ENCODE results near the gene BET1L. TPM values are rescaled to one million over a fixed set of nuclear protein-coding genes. Genes with fewer than 3 reads are reported as not detected.
A peak's percentile ranks its signal among the peaks of the same experiment; 100 is the strongest.

Gene BET1L
- total and polyA plus RNA-seq, 12 donors = 16.2 to 89.7 (median 45.5) TPM

DNA sequence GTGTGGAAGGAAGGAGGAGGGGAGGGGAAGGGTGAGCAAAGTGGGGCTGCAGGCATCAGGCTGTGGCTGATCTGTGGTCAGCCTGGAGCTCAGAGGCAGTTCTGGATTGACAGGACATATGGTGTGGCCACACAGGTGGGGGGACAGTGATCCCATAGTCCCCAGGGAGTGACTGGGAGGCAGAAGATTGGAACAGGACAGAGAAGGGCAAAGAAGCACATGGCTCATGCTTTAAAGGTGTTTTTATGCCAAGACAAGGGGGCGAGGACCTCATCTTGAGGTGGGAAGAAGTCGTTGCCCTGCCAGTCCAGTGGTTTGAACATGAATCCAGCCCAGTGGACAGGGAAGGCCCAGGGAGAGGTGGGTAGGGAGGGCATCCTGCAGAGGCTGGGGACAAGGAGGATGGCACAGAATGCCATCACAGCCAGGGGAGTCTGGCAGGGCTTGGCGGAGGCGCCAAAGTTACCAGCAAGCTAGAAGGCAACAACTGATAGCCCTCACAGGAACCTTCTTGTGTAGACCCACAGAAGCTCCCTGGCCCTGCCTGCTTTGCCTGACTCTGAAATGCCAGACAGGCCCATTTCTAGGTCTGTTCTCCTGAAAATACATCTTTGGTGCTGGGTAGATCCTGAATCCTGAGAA is 3.1 kb downstream of the BET1L start:
- no peaks in the 10 kb centered on the region for H3K27me3 ChIP-seq
- H3K9me3 ChIP-seq (replicated peaks in 1 of 3) = no peaks in the 10 kb centered on the region
- no peak overlapping the region for H3K4me3 ChIP-seq
- H3K27ac ChIP-seq = no peak overlapping the region
- peaks cover 0 to 33% of the 10 kb centered on the region in 2 donors for H3K36me3 ChIP-seq (replicated peaks in 1 of 2)
- intact Hi-C loops (cut with DNase I) = no loop called here
- TF ChIP-seq, protein P1, sequence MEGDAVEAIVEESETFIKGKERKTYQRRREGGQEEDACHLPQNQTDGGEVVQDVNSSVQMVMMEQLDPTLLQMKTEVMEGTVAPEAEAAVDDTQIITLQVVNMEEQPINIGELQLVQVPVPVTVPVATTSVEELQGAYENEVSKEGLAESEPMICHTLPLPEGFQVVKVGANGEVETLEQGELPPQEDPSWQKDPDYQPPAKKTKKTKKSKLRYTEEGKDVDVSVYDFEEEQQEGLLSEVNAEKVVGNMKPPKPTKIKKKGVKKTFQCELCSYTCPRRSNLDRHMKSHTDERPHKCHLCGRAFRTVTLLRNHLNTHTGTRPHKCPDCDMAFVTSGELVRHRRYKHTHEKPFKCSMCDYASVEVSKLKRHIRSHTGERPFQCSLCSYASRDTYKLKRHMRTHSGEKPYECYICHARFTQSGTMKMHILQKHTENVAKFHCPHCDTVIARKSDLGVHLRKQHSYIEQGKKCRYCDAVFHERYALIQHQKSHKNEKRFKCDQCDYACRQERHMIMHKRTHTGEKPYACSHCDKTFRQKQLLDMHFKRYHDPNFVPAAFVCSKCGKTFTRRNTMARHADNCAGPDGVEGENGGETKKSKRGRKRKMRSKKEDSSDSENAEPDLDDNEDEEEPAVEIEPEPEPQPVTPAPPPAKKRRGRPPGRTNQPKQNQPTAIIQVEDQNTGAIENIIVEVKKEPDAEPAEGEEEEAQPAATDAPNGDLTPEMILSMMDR (IDR thresholded peaks at IDR 0.05) = no peak
- TF ChIP-seq POLR2A (IDR thresholded peaks at IDR 0.05) = no peak
- H3K4me1 ChIP-seq (replicated peaks in 1 of 2) = peaks cover 8 to 34% of the 10 kb centered on the region in 2 donors
- 81 to 98% (median 94%) methylated on average over 4 of the region's 4 CpGs for WGBS, 4 donors
- DNase-seq = peak in 2 of 7 donors; percentile 10 to 52

DNA sequence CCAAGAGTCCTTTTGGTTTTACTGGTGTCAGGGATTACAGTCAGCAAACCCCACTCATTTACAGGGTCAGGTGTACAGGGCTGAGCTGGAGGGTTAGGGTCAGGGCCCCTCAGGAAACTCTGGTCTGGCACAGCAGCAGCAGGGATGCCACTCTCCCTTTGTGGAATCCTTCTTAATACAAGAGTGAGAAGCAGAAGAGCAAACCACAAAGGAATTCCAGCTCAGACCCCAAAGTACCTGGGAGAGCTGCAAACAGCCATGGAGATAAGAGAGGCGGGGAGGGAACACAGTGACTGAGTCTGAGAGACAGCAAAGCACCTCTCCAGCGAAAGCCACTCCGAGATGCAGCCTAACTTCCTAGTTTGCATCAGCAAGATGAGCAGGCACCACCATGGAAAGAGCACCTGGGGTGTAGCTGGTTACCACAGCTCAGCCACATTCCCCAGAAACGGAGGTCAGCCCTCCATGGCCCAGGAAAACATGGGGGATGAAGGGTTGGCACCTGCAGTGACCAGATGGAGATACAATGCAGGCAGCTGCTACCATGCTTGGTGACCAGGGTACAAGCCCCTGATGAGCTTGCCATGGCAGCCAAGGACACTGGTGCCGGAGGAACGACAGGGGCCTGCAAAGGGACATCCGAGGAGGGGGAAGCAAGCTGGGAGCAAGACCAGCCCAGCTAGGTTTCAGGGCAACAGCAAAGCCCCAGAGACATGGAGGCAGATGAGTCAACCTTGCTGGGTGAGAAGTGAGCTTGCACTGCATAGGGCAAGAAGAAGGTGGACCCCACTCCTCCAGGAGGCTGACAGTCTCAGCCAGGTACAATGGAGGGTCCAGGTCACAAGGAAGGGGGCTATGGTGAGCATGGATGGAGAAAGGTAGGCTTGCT is 3.9 kb downstream of the BET1L start:
- 86 to 93% (median 90%) methylated on average over 4 to 7 of the region's 7 CpGs for WGBS, 4 donors

DNA sequence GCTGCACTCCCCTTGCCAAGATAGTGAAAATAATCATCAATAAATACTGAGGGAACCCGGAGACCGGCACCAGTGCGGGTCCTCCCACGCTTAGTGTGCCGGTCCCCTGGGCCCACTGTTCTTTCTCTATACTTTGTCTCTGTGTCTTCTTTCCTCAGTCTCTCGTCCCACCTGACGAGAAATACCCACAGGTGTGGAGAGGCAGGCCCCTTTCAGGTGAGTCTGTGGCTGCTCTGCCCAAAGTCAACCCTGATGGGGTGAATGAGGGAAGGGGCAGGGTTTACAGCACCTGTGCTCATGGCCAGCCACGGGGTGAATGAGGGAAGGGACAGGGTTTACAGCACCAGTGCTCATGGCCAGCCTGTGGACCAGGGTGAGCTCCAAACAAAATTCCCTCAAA is 4.7 kb downstream of the BET1L start:
- Histone ChIP-seq H3K27ac (no peak overlapping the region), H3K36me3 (replicated peaks in 1 of 2) (peaks cover 0 to 33% of the 10 kb centered on the region in 2 donors), H3K4me3 (no peak overlapping the region), H3K4me1 (replicated peaks in 1 of 2) (peaks cover 8 to 33% of the 10 kb centered on the region in 2 donors), H3K9me3 (replicated peaks in 1 of 3) (no peaks in the 10 kb centered on the region), H3K27me3 (no peaks in the 10 kb centered on the region)
- WGBS, 4 donors = 78 to 88% (median 81%) methylated on average over 8 of the region's 8 CpGs
- intact Hi-C loops (cut with DNase I) = no loop called here
- DNase-seq = peak in 1 of 7 donors; percentile 0
- TF ChIP-seq, protein P1 (IDR thresholded peaks at IDR 0.05) = no peak
- no peak for TF ChIP-seq POLR2A (IDR thresholded peaks at IDR 0.05)

More for the DNA sequence above, 3.9 kb downstream of the BET1L start:
- intact Hi-C loops (cut with DNase I) = no loop called here
- Histone ChIP-seq H3K36me3 (replicated peaks in 1 of 2) (peaks cover 0 to 33% of the 10 kb centered on the region in 2 donors), H3K4me1 (replicated peaks in 1 of 2) (peaks cover 8 to 33% of the 10 kb centered on the region in 2 donors), H3K27me3 (no peaks in the 10 kb centered on the region), H3K4me3 (no peak overlapping the region), H3K27ac (no peak overlapping the region), H3K9me3 (replicated peaks in 1 of 3) (no peaks in the 10 kb centered on the region)
- no peak for TF ChIP-seq POLR2A (IDR thresholded peaks at IDR 0.05)
- TF ChIP-seq, protein P1 (IDR thresholded peaks at IDR 0.05) = no peak
- DNase-seq = peak in 3 of 7 donors; percentile 8 to 51 (median 10)

DNA sequence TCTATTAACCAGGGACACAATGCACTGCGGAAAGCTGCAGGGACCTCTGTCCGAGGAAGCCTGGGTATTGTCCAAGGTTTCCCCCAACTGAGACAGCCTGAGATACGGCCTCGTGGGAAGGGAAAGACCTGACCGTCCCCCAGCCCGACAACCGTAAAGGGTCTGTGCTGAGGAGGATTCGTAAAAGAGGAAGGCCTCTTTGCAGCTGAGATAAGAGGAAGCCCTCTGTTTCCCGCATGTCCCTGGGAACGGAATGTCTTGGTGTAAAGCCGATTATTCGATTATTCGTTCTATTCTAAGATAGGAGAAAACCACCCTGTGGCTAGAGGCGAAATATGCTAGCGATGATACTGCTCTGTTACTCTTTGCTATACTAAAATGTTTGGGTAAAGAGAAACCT is 5.2 kb downstream of the BET1L start:
- intact Hi-C loops (cut with DNase I) = no loop called here
- H3K4me1 ChIP-seq (replicated peaks in 1 of 2) = peaks cover 8 to 33% of the 10 kb centered on the region in 2 donors
- no peak for TF ChIP-seq POLR2A (IDR thresholded peaks at IDR 0.05)
- TF ChIP-seq, protein P1 (IDR thresholded peaks at IDR 0.05) = no peak
- peak in 1 of 7 donors; percentile 51 for DNase-seq
- H3K4me3 ChIP-seq = no peak overlapping the region
- no peak overlapping the region for H3K27ac ChIP-seq
- H3K9me3 ChIP-seq (replicated peaks in 1 of 3) = no peaks in the 10 kb centered on the region
- no peaks in the 10 kb centered on the region for H3K27me3 ChIP-seq
- 63 to 76% (median 69%) methylated on average over 12 to 15 of the region's 15 CpGs for WGBS, 4 donors
- H3K36me3 ChIP-seq (replicated peaks in 1 of 2) = peaks cover 0 to 33% of the 10 kb centered on the region in 2 donors
